KMS-11 (cell line): ENCODE data around the gene HOXB3.

ENCODE experiments used
- H2AFZ ChIP-seq: fragments of 200-600 bp; sonication (generic); 2 replicates; pipeline ENCODE4 v1.6.1; 2016; ENCODE audit warnings: antibody characterized with exemption, mixed run types, low read depth
- H3K27ac ChIP-seq: fragments of 200-600 bp; sonication (generic); 2 replicates; pipeline ENCODE4 v1.6.1; 2016; ENCODE audit warnings: mild to moderate bottlenecking, mixed run types
- H3K27me3 ChIP-seq: fragments of 200-600 bp; sonication (generic); 2 replicates; pipeline ENCODE4 v1.6.1; 2017; ENCODE audit warnings: mild to moderate bottlenecking, low read depth, mixed run types, moderate library complexity; ENCODE audit not compliant: insufficient read depth
- H3K36me3 ChIP-seq: fragments of 200-600 bp; sonication (generic); 2 replicates; pipeline ENCODE4 v1.6.1; 2017; ENCODE audit warnings: mild to moderate bottlenecking, mixed run types; ENCODE audit not compliant: insufficient read depth
- H3K4me1 ChIP-seq: fragments of 200-600 bp; sonication (generic); 2 replicates; pipeline ENCODE4 v1.6.1; 2016; ENCODE audit warnings: mild to moderate bottlenecking, low read depth, mixed run types; ENCODE audit not compliant: poor library complexity, severe bottlenecking
- H3K4me2 ChIP-seq: fragments of 200-600 bp; sonication (generic); 2 replicates; pipeline ENCODE4 v1.7.0; 2016; ENCODE audit warnings: mild to moderate bottlenecking, mixed run types
- H3K4me3 ChIP-seq: fragments of 200-600 bp; sonication (generic); IDR thresholded peaks from 2 replicates; pipeline ENCODE4 v1.6.1; 2017; ENCODE audit warnings: low read depth, low read length, mixed read lengths; ENCODE audit not compliant: insufficient read depth
- H3K79me2 ChIP-seq: fragments of 200-600 bp; sonication (generic); 2 replicates; pipeline ENCODE4 v1.6.1; 2016; ENCODE audit warnings: low read depth, mixed run types; ENCODE audit not compliant: insufficient read depth
- H3K9ac ChIP-seq: fragments of 200-600 bp; sonication (generic); 2 replicates; pipeline ENCODE4 v1.6.1; 2016; ENCODE audit warnings: mild to moderate bottlenecking, mixed run types
- H4K20me1 ChIP-seq: fragments of 200-600 bp; sonication (generic); 2 replicates; pipeline ENCODE4 v1.6.1; 2016; ENCODE audit warnings: mild to moderate bottlenecking, mixed run types; ENCODE audit not compliant: insufficient read depth
- TF ChIP-seq, protein P1 (sequence below): fragments of 200-600 bp; sonication (generic); conservative IDR thresholded peaks from 2 replicates; pipeline ENCODE4 v1.6.1; 2017; ENCODE audit warnings: low read depth, mild to moderate bottlenecking, antibody characterized with exemption, low read length, moderate library complexity, mixed read lengths

The HOXB3 gene

DNA sequence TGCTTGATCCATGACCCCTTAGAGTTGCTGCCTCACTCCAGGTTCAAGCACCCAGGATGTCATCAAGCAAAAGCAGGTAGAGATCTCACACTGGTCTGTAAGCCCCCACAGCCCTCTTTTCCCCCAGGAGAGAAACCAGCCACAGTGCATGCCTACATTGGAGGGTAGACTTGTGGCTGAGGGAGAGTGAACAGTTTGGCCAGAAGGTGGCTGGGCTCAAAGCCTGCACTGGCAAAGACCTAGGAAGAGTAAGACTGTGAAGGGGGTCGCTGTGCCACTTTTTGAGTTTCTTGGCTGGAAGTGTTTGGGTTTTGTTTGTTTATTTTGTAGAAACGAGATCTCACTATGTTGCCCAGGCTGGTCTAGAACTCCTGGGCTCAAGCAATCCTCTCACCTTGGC is 87.7 kb downstream of the HOXB3 start:
- H3K79me2 ChIP-seq: no peaks in the 10 kb centered on the region
- no peak overlapping the region for H3K9ac ChIP-seq
- H3K4me2 ChIP-seq: no peak overlapping the region
- peaks cover 32% of the 10 kb centered on the region for H3K4me1 ChIP-seq
- H2AFZ ChIP-seq: no peak overlapping the region
- no peak overlapping the region for H3K27ac ChIP-seq
- H4K20me1 ChIP-seq: no peaks in the 10 kb centered on the region
- no peak overlapping the region for H3K4me3 ChIP-seq
- TF ChIP-seq, protein P1, sequence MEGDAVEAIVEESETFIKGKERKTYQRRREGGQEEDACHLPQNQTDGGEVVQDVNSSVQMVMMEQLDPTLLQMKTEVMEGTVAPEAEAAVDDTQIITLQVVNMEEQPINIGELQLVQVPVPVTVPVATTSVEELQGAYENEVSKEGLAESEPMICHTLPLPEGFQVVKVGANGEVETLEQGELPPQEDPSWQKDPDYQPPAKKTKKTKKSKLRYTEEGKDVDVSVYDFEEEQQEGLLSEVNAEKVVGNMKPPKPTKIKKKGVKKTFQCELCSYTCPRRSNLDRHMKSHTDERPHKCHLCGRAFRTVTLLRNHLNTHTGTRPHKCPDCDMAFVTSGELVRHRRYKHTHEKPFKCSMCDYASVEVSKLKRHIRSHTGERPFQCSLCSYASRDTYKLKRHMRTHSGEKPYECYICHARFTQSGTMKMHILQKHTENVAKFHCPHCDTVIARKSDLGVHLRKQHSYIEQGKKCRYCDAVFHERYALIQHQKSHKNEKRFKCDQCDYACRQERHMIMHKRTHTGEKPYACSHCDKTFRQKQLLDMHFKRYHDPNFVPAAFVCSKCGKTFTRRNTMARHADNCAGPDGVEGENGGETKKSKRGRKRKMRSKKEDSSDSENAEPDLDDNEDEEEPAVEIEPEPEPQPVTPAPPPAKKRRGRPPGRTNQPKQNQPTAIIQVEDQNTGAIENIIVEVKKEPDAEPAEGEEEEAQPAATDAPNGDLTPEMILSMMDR: no peak
- H3K36me3 ChIP-seq: no peaks in the 10 kb centered on the region
- H3K27me3 ChIP-seq: no peaks in the 10 kb centered on the region

DNA sequence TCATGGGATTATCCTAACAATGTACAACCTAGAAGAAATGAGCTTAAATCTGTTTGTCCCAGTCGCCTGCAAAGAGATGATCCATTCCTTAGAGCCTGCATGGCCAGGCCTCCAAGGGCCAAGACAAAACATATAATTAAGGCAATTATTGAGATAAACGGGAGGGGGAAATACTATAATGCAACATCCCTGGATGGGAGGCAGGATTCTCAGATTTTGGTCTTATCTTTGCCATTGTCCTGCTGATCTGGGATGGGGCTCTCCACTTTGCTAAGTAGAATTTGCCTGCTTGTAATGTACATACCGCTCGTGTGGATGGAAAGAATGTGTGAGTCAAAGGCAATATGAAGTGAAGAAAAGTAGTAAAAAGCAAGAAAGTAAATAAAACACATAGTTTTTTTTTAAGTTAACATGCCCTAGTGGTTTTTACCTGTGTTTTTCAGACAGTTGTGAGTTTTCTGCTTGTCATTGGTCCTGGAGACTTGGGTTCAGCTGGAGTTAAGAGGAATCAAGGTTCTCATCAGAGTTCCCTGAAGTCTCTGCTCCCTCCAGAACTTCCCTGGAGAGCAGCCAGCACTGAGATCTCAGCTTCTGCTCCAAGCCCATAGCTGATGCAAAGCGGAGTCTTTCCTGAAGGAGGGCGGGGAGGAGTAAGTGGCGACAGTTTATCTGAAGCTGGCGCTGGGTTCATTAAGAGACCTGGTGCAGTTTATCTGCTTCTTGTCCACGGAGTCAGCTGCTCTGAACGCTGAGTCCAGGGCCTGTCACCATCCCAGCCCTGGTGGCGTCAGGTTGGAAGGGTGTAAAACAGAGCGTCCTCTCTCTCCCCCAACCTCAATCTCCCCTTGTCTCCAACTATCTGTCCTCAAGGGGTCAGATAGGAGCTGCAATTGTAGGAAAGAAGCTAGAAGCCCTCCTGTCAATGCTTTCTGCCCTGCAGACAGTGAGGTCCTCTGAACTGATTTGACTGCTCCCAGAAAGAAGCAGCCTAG is 89.3 kb downstream of the HOXB3 start:
- Histone ChIP-seq H3K27ac (no peak overlapping the region), H4K20me1 (no peaks in the 10 kb centered on the region), H3K9ac (no peak overlapping the region), H3K27me3 (no peaks in the 10 kb centered on the region), H3K4me3 (no peak overlapping the region), H2AFZ (no peak overlapping the region), H3K4me1 (peaks cover 16% of the 10 kb centered on the region), H3K79me2 (no peaks in the 10 kb centered on the region), H3K36me3 (no peaks in the 10 kb centered on the region), H3K4me2 (no peak overlapping the region)
- TF ChIP-seq, protein P1: no peak

DNA sequence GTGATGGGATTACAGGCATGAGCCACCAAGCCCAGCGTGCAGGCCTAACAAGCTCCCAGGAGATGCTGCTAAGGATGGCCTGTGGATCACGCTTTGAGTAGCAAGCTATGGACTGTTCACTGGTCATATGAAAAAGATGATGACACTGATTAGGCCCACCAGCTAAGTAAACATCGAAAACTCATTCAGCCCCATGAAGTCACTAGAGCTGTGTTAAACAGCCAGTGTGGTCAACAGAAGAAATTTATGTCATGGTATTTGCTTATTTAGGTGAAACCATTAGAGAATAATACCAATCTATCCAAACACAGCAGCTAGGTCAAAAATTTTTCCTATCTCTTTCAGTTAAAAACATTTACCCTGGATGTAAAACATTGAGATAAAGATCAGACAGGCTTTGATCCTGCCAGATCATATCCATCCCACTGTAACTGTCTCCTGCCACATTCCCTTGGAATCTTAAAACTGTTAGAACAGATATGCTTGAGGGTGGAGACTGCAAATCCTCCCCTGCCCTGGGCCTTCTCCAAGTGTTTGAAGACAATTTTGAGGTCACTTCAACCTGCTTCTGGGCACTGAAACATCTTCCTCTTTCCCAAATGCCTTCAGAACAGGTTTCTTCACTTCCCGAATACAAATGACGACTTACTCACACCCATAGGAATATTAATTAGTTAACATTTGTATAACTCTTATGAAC is 90.2 kb downstream of the HOXB3 start:
- Histone ChIP-seq H2AFZ (no peak overlapping the region), H3K9ac (no peak overlapping the region), H3K4me1 (peaks cover 8% of the 10 kb centered on the region), H3K27me3 (no peaks in the 10 kb centered on the region), H3K27ac (no peak overlapping the region), H4K20me1 (no peaks in the 10 kb centered on the region), H3K4me2 (no peak overlapping the region), H3K36me3 (no peaks in the 10 kb centered on the region), H3K4me3 (no peak overlapping the region), H3K79me2 (no peaks in the 10 kb centered on the region)
- TF ChIP-seq, protein P1: no peak

DNA sequence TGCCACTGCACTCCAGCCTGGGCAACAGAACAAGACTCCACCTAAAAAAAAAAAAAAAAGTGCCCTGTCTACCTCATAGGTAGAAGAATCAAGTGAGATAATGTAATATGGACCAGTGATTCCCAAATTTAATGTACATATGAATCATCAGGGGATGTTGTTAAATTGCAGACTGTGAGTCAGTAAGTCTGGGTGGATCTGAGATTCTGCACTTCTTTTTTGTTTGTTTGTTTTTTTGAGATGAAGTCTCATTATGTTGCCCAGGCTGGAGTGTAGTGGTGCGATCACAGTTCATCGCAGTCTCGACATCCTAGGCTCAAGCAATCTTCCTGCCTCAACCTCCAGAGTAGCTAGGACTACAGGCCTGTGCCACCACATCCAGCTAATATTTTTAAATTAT is 90.8 kb downstream of the HOXB3 start:
- H2AFZ ChIP-seq: no peak overlapping the region
- H3K4me3 ChIP-seq: no peak overlapping the region
- peaks cover 1% of the 10 kb centered on the region for H3K4me1 ChIP-seq
- TF ChIP-seq, protein P1: no peak
- no peaks in the 10 kb centered on the region for H3K36me3 ChIP-seq
- H3K27me3 ChIP-seq: no peaks in the 10 kb centered on the region
- no peaks in the 10 kb centered on the region for H3K79me2 ChIP-seq
- H3K9ac ChIP-seq: no peak overlapping the region
- no peak overlapping the region for H3K4me2 ChIP-seq
- H4K20me1 ChIP-seq: no peaks in the 10 kb centered on the region
- no peak overlapping the region for H3K27ac ChIP-seq
